Astrocyte of the cerebellum (primary cell): ENCODE data around the gene TAF1A.

Experiments used
- DNase-seq: peaks from one replicate; pipeline ENCODE4 v3.0.0-alpha.2; 2011; ENCODE audit warnings: low read depth
- H3K4me3 ChIP-seq: 2 replicates; pipeline ENCODE4 v1.5.1; 2011; ENCODE audit warnings: mild to moderate bottlenecking, low read depth, low read length, moderate library complexity
- CTCF ChIP-seq: IDR thresholded peaks from 2 replicates; pipeline ENCODE4 v1.5.1; 2012; ENCODE audit warnings: low read length, low read depth, moderate library complexity, mild to moderate bottlenecking; ENCODE audit errors: missing control alignments
- in situ Hi-C: cut with HindIII; loops from 2 replicates; pipeline ENCODE4 v1.10.0; 2017; ENCODE audit warnings: low sequenced_read_pairs

TAF1A gene

GRCh38 chr1:222521299-222522104 is 68.2 kb downstream of the TAF1A start:
- no peak for TF ChIP-seq CTCF
- in situ Hi-C loops, result no loop called here
- no peak for DNase-seq
- no peak overlapping the region for H3K4me3 ChIP-seq
